ENCODE measurements around the gene COA1. TPM values are rescaled to one million over a fixed set of nuclear protein-coding genes. Genes with fewer than 3 reads are reported as not detected.
A peak's percentile ranks its signal among the peaks of the same experiment; 100 is the strongest.
"Not testable (repeated sequence)": the region's sequence is repeated elsewhere in the genome, so short reads cannot be mapped to it uniquely, and the experiment has no call there.

COA1 gene
- total and polyA plus RNA-seq, 2 donors: 28.2 to 75.0 TPM

- H3K27ac ChIP-seq (ENCODE audit: low read depth): no peak overlapping the region
- no peak overlapping the region for H3K4me3 ChIP-seq (ENCODE audit: low read depth, low read length)
- peaks cover 3% of the 10 kb centered on the region for H3K36me3 ChIP-seq (ENCODE audit: insufficient read depth)
- DNase-seq (ENCODE audit: extremely low spot score): no peak
- H3K4me1 ChIP-seq (ENCODE audit: insufficient read depth): peaks cover 2% of the 10 kb centered on the region
- WGBS: 95% methylated on average over 13 of the region's 13 CpGs
Observed at GRCh38 chr7:43642897-43643630, 86.3 kb downstream of the COA1 start.

GRCh38 chr7:43640679-43641078, 88.6 kb downstream of the COA1 start:
- no peak for DNase-seq (ENCODE audit: extremely low spot score)
- H3K4me3 ChIP-seq (ENCODE audit: low read depth, low read length): no peak overlapping the region
- H3K4me1 ChIP-seq (ENCODE audit: insufficient read depth): no peaks in the 10 kb centered on the region
- no peak overlapping the region for H3K27ac ChIP-seq (ENCODE audit: low read depth)
- WGBS: 98% methylated on average over 3 of the region's 3 CpGs
- peaks cover 3% of the 10 kb centered on the region for H3K36me3 ChIP-seq (ENCODE audit: insufficient read depth)

- peaks cover 3% of the 10 kb centered on the region for H3K36me3 ChIP-seq (ENCODE audit: insufficient read depth)
- WGBS: 34% methylated on average over 6 of the region's 6 CpGs
- peak; percentile 36 for DNase-seq (ENCODE audit: extremely low spot score)
- no peak overlapping the region for H3K27ac ChIP-seq (ENCODE audit: low read depth)
- H3K4me3 ChIP-seq (ENCODE audit: low read depth, low read length): no peak overlapping the region
- no peaks in the 10 kb centered on the region for H3K4me1 ChIP-seq (ENCODE audit: insufficient read depth)
Observed at GRCh38 chr7:43639858-43640491, 89.3 kb downstream of the COA1 start.

- no peak overlapping the region for H3K27ac ChIP-seq (ENCODE audit: low read depth)
- H3K4me3 ChIP-seq (ENCODE audit: low read depth, low read length): no peak overlapping the region
- no peaks in the 10 kb centered on the region for H3K4me1 ChIP-seq (ENCODE audit: insufficient read depth)
- no peak for DNase-seq (ENCODE audit: extremely low spot score)
- 64% methylated on average over 4 of the region's 4 CpGs for WGBS
- peaks cover 3% of the 10 kb centered on the region for H3K36me3 ChIP-seq (ENCODE audit: insufficient read depth)
Observed at GRCh38 chr7:43637114-43637806, 92.1 kb downstream of the COA1 start.

GRCh38 chr7:43636093-43636492, 93.2 kb downstream of the COA1 start:
- H3K4me1 ChIP-seq (ENCODE audit: insufficient read depth): no peaks in the 10 kb centered on the region
- H3K36me3 ChIP-seq (ENCODE audit: insufficient read depth): no peaks in the 10 kb centered on the region
- 62% methylated on average over 6 of the region's 6 CpGs for WGBS
- no peak overlapping the region for H3K27ac ChIP-seq (ENCODE audit: low read depth)
- DNase-seq (ENCODE audit: extremely low spot score): peak; percentile 66
- H3K4me3 ChIP-seq (ENCODE audit: low read depth, low read length): no peak overlapping the region

GRCh38 chr7:43634384-43634783, 94.9 kb downstream of the COA1 start:
- no peaks in the 10 kb centered on the region for H3K4me1 ChIP-seq (ENCODE audit: insufficient read depth)
- 99% methylated on average over 2 of the region's 2 CpGs for WGBS
- DNase-seq (ENCODE audit: extremely low spot score): no peak
- no peaks in the 10 kb centered on the region for H3K36me3 ChIP-seq (ENCODE audit: insufficient read depth)
- H3K4me3 ChIP-seq (ENCODE audit: low read depth, low read length): no peak overlapping the region
- no peak overlapping the region for H3K27ac ChIP-seq (ENCODE audit: low read depth)

GRCh38 chr7:43632746-43633145, 96.6 kb downstream of the COA1 start:
- H3K4me1 ChIP-seq (ENCODE audit: insufficient read depth): no peaks in the 10 kb centered on the region
- 90% methylated on average over 4 of the region's 4 CpGs for WGBS
- no peak overlapping the region for H3K4me3 ChIP-seq (ENCODE audit: low read depth, low read length)
- H3K36me3 ChIP-seq (ENCODE audit: insufficient read depth): peaks cover 2% of the 10 kb centered on the region
- no peak for DNase-seq (ENCODE audit: extremely low spot score)
- H3K27ac ChIP-seq (ENCODE audit: low read depth): no peak overlapping the region

GRCh38 chr7:43631559-43631958, 97.8 kb downstream of the COA1 start:
- no peak for DNase-seq (ENCODE audit: extremely low spot score)
- H3K36me3 ChIP-seq (ENCODE audit: insufficient read depth): peaks cover 2% of the 10 kb centered on the region
- H3K4me3 ChIP-seq (ENCODE audit: low read depth, low read length): no peak overlapping the region
- 95% methylated on average over 2 of the region's 2 CpGs for WGBS
- no peak overlapping the region for H3K27ac ChIP-seq (ENCODE audit: low read depth)
- H3K4me1 ChIP-seq (ENCODE audit: insufficient read depth): no peaks in the 10 kb centered on the region

- no peak for DNase-seq (ENCODE audit: extremely low spot score)
- Histone ChIP-seq H3K36me3 (ENCODE audit: insufficient read depth) (peaks cover 2% of the 10 kb centered on the region), H3K4me3 (ENCODE audit: low read depth, low read length) (no peak overlapping the region), H3K4me1 (ENCODE audit: insufficient read depth) (no peaks in the 10 kb centered on the region), H3K27ac (ENCODE audit: low read depth) (no peak overlapping the region)
- whole genome bisulfite sequencing: 65% methylated on average over 3 of the region's 3 CpGs
Observed at GRCh38 chr7:43630482-43630881, 98.8 kb downstream of the COA1 start.

GRCh38 chr7:43629857-43630256, 99.5 kb downstream of the COA1 start:
- DNase-seq (ENCODE audit: extremely low spot score): no peak
- Histone ChIP-seq H3K4me1 (ENCODE audit: insufficient read depth) (no peaks in the 10 kb centered on the region), H3K4me3 (ENCODE audit: low read depth, low read length) (no peak overlapping the region), H3K27ac (ENCODE audit: low read depth) (no peak overlapping the region), H3K36me3 (ENCODE audit: insufficient read depth) (peaks cover 2% of the 10 kb centered on the region)
- 77% methylated on average over 6 of the region's 6 CpGs for WGBS

- peaks cover 4% of the 10 kb centered on the region for H3K36me3 ChIP-seq (ENCODE audit: insufficient read depth)
- no peak overlapping the region for H3K27ac ChIP-seq (ENCODE audit: low read depth)
- WGBS: 91% methylated on average over 2 of the region's 2 CpGs
- DNase-seq (ENCODE audit: extremely low spot score): no peak
- H3K4me1 ChIP-seq (ENCODE audit: insufficient read depth): no peaks in the 10 kb centered on the region
- H3K4me3 ChIP-seq (ENCODE audit: low read depth, low read length): no peak overlapping the region
Observed at GRCh38 chr7:43628431-43628830, 100.9 kb downstream of the COA1 start.

- DNase-seq (ENCODE audit: extremely low spot score); H3K27ac ChIP-seq (ENCODE audit: low read depth); H3K36me3 ChIP-seq (ENCODE audit: insufficient read depth); H3K4me3 ChIP-seq (ENCODE audit: low read depth, low read length); H3K4me1 ChIP-seq (ENCODE audit: insufficient read depth): not testable (repeated sequence)
- whole genome bisulfite sequencing: 93% methylated on average over 3 of the region's 3 CpGs
Observed at GRCh38 chr7:43627798-43628197, 101.5 kb downstream of the COA1 start.

GRCh38 chr7:43626695-43627094, 102.6 kb downstream of the COA1 start:
- no peaks in the 10 kb centered on the region for H3K4me1 ChIP-seq (ENCODE audit: insufficient read depth)
- DNase-seq (ENCODE audit: extremely low spot score): no peak
- no peak overlapping the region for H3K27ac ChIP-seq (ENCODE audit: low read depth)
- no peak overlapping the region for H3K4me3 ChIP-seq (ENCODE audit: low read depth, low read length)
- WGBS: 87% methylated on average over 2 of the region's 2 CpGs
- peaks cover 4% of the 10 kb centered on the region for H3K36me3 ChIP-seq (ENCODE audit: insufficient read depth)

- Histone ChIP-seq H3K4me3 (ENCODE audit: low read depth, low read length) (no peak overlapping the region), H3K36me3 (ENCODE audit: insufficient read depth) (peaks cover 4% of the 10 kb centered on the region), H3K4me1 (ENCODE audit: insufficient read depth) (no peaks in the 10 kb centered on the region), H3K27ac (ENCODE audit: low read depth) (no peak overlapping the region)
- DNase-seq (ENCODE audit: extremely low spot score): no peak
- 85% methylated on average over 4 of the region's 4 CpGs for WGBS
Observed at GRCh38 chr7:43625980-43626379, 103.3 kb downstream of the COA1 start.
